ENCODE results near the gene VSTM4.

DNA sequence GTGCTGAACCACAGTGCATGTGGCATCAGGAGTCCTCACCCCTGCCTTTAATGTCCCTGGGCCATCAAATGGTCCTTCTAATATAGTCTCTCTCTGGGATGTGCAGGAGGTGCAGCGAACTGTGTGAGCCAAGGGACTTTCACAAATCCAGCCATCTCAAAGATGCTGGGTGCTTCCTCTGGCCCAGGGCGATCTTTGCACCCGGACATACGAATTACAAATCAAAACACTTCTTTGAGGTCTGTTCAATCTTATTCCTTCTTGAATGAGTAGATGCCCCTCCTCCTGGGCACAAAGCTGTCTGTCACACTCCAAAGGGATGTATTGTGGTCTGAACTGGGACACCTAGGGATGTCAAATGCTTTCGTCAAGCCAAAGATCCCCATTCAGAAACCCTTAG, 60.6 kb downstream of the VSTM4 start:
- TF ChIP-seq, protein P1, sequence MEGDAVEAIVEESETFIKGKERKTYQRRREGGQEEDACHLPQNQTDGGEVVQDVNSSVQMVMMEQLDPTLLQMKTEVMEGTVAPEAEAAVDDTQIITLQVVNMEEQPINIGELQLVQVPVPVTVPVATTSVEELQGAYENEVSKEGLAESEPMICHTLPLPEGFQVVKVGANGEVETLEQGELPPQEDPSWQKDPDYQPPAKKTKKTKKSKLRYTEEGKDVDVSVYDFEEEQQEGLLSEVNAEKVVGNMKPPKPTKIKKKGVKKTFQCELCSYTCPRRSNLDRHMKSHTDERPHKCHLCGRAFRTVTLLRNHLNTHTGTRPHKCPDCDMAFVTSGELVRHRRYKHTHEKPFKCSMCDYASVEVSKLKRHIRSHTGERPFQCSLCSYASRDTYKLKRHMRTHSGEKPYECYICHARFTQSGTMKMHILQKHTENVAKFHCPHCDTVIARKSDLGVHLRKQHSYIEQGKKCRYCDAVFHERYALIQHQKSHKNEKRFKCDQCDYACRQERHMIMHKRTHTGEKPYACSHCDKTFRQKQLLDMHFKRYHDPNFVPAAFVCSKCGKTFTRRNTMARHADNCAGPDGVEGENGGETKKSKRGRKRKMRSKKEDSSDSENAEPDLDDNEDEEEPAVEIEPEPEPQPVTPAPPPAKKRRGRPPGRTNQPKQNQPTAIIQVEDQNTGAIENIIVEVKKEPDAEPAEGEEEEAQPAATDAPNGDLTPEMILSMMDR (IDR thresholded peaks at IDR 0.05; ENCODE audit: insufficient read depth, low read length): no peak
- TF ChIP-seq, protein P2, sequence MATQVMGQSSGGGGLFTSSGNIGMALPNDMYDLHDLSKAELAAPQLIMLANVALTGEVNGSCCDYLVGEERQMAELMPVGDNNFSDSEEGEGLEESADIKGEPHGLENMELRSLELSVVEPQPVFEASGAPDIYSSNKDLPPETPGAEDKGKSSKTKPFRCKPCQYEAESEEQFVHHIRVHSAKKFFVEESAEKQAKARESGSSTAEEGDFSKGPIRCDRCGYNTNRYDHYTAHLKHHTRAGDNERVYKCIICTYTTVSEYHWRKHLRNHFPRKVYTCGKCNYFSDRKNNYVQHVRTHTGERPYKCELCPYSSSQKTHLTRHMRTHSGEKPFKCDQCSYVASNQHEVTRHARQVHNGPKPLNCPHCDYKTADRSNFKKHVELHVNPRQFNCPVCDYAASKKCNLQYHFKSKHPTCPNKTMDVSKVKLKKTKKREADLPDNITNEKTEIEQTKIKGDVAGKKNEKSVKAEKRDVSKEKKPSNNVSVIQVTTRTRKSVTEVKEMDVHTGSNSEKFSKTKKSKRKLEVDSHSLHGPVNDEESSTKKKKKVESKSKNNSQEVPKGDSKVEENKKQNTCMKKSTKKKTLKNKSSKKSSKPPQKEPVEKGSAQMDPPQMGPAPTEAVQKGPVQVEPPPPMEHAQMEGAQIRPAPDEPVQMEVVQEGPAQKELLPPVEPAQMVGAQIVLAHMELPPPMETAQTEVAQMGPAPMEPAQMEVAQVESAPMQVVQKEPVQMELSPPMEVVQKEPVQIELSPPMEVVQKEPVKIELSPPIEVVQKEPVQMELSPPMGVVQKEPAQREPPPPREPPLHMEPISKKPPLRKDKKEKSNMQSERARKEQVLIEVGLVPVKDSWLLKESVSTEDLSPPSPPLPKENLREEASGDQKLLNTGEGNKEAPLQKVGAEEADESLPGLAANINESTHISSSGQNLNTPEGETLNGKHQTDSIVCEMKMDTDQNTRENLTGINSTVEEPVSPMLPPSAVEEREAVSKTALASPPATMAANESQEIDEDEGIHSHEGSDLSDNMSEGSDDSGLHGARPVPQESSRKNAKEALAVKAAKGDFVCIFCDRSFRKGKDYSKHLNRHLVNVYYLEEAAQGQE (IDR thresholded peaks at IDR 0.05; ENCODE audit: insufficient replicate concordance, low read depth): no peak
- TF ChIP-seq GABPA (IDR thresholded peaks at IDR 0.05; ENCODE audit: low read depth): no peak

Measured in HL-60 (cell line).